Heart left ventricle (tissue), 13 donors: ENCODE data around the gene GPR107.

ENCODE experiments used
- CTCF ChIP-seq, 12 donors: fragments of 200-600 bp; sonication (generic) in 4 of 12; IDR thresholded peaks; one replicate each; pipeline versions ENCODE4 v1.5.0 to v1.8.0; 2018 to 2022; ENCODE audit warnings: antibody characterized with exemption in 12 of 12, mild to moderate bottlenecking in 5 of 12
- POLR2A ChIP-seq, 2 donors: fragments of 450-650 bp; IDR thresholded peaks; one replicate each; pipeline ENCODE4 v1.6.1; 2017; ENCODE audit warnings: antibody characterized with exemption in 2 of 2, mild to moderate bottlenecking in 2 of 2, moderate library complexity in 2 of 2
- donor health status: ischemic (EF 13 %, LVEDD 7.1; RV severe dilation, severe dysfunction).
- donor health status: DM: no; HTN: yes; CAD: no.
- donor health status: DM: no; HTN: no; CAD: no.
- donor health status: ischemic (EF 25% LVEDD 6.9; RV normal size, moderate dysfunction).
- donor health status: ischemic (EF 25% LVEDD 5.7; RV mildly dilated, moderate dysfunction).
- donor health status: ischemic (EF 35%, LVEDD 5.7; RV mildly dilated, moderate dysfunction).
- donor health status: nonischemic (EF 11% LVEDD 7.7; RV severe dilation, severe dysfunction).
- donor health status: DM: yes; HTN: yes; CAD: no.
- donor health status: PGD.
- donor health status: ischemic (EF 29% LVEDD 5.4; RV normal size, mild dysfunction).
- donor health status: nonischemic (EF 23%, LVEDD 6.1; RV moderate dilation, normal function).

- no peak for TF ChIP-seq CTCF (IDR thresholded peaks at IDR 0.05)
- TF ChIP-seq POLR2A (IDR thresholded peaks at IDR 0.05) = no peak
Measured at GRCh38 chr9:130171226-130172148, 117.8 kb downstream of the GPR107 start.
